B cell (primary cell): Measurements from ENCODE around the gene C10orf88. TPM values are rescaled to one million over a fixed set of nuclear protein-coding genes. Genes with fewer than 3 reads are reported as not detected.

ENCODE experiments used
- ATAC-seq: fragments of 200-7000 bp; cut with Tn5 transposase; one replicate; pipeline ENCODE4 v1.10.0; 2021; ENCODE audit warnings: low read depth, mild to moderate bottlenecking, moderate number of reproducible peaks, moderate library complexity
- CTCF ChIA-PET: fragments of 350-600 bp; sonication (Branson Sonifier 250); formaldehyde crosslinking; loops from one replicate; lab custom pipeline; 2021; ENCODE audit warnings: antibody characterized with exemption, inconsistent platforms; lab: Charles Lee
- POLR2A ChIA-PET: fragments of 350-600 bp; sonication (Branson Sonifier 250); formaldehyde crosslinking; loops from one replicate; lab custom pipeline; 2021; ENCODE audit warnings: antibody characterized with exemption; lab: Charles Lee
- DNase-seq: peaks from one replicate; pipeline ENCODE4 v3.0.0; 2013
- H2AFZ ChIP-seq: 2 replicates; pipeline ENCODE4 v1.6.1; 2012; ENCODE audit warnings: mild to moderate bottlenecking, low read depth, low read length; ENCODE audit not compliant: insufficient read depth, poor library complexity, severe bottlenecking
- H3K27ac ChIP-seq, 2 donors: 1 replicate in 1 of 2; 2 replicates in 1 of 2; pipeline ENCODE4 v1.5.1; 2012 to 2013; ENCODE audit warnings: low read length in 2 of 2, mild to moderate bottlenecking in 2 of 2, moderate library complexity in 1 of 2
- H3K27me3 ChIP-seq, 4 experiments: fragments of 200-600 bp in 1 of 4; sonication (generic) in 1 of 4; replicated peaks in 1 of 4; 1 replicate in 2 of 4; 2 replicates in 2 of 4; pipeline versions ENCODE4 v1.6.1 to v1.7.0; 2013 to 2016; ENCODE audit warnings: low read length in 3 of 4, mild to moderate bottlenecking in 2 of 4, mixed read lengths in 1 of 4, moderate library complexity in 1 of 4; ENCODE audit not compliant: insufficient read depth in 4 of 4, control insufficient read depth in 3 of 4; ENCODE audit errors: control extremely low read depth in 1 of 4
- H3K36me3 ChIP-seq, 2 experiments: replicated peaks in 1 of 2; 1 replicate in 1 of 2; 2 replicates in 1 of 2; pipeline versions ENCODE4 v1.6.1 to v1.7.1; 2013; ENCODE audit warnings: low read length in 1 of 2; ENCODE audit not compliant: insufficient read depth in 2 of 2, control insufficient read depth in 1 of 2; ENCODE audit errors: control extremely low read depth in 1 of 2, extremely low read depth in 1 of 2
- H3K4me1 ChIP-seq, 2 donors: fragments of 200-600 bp in 1 of 2; sonication (generic) in 1 of 2; 1 replicate in 1 of 2; 2 replicates in 1 of 2; pipeline versions ENCODE4 v1.5.1 to v1.6.1; 2013 to 2017; ENCODE audit warnings: low read length in 2 of 2; ENCODE audit not compliant: control insufficient read depth in 2 of 2, insufficient read depth in 2 of 2
- H3K4me2 ChIP-seq: replicated peaks from 2 replicates; pipeline ENCODE3; 2012; ENCODE audit warnings: mild to moderate bottlenecking, low read depth, low read length; ENCODE audit not compliant: poor library complexity, severe bottlenecking
- H3K4me3 ChIP-seq, 5 experiments: fragments of 200-600 bp in 1 of 5; sonication (generic) in 1 of 5; 1 replicate in 3 of 5; 2 replicates in 2 of 5; pipeline versions ENCODE4 v1.5.1 to v1.7.0; 2011 to 2016; ENCODE audit warnings: low read length in 4 of 5, mild to moderate bottlenecking in 4 of 5, low read depth in 2 of 5, control low read depth in 1 of 5, moderate library complexity in 1 of 5; ENCODE audit not compliant: insufficient read depth in 1 of 5; ENCODE audit errors: control extremely low read depth in 1 of 5, extremely low read depth in 1 of 5
- H3K79me2 ChIP-seq: fragments of 200-600 bp; sonication (generic); one replicate; pipeline ENCODE4 v1.6.0; 2016; ENCODE audit warnings: low read length; ENCODE audit not compliant: control insufficient read depth, insufficient read depth
- H3K9ac ChIP-seq: fragments of 200-600 bp; sonication (generic); 2 replicates; pipeline ENCODE4 v1.6.1; 2017; ENCODE audit warnings: mild to moderate bottlenecking, low read length, moderate library complexity
- H3K9me3 ChIP-seq, 3 donors: one replicate each; pipeline versions ENCODE4 v1.6.1 to v1.7.1; 2013; ENCODE audit warnings: low read length in 2 of 3; ENCODE audit not compliant: control insufficient read depth in 2 of 3, insufficient read depth in 1 of 3; ENCODE audit errors: control extremely low read depth in 1 of 3
- H4K20me1 ChIP-seq: 2 replicates; pipeline ENCODE4 v1.6.0; 2012; ENCODE audit warnings: mild to moderate bottlenecking, low read length; ENCODE audit not compliant: insufficient read depth, control insufficient read depth, poor library complexity, severe bottlenecking
- H3K27ac Mint-ChIP-seq: one replicate; pipeline ENCODE4 v1.8.0; 2021; ENCODE audit warnings: mixed read lengths
- H3K27me3 Mint-ChIP-seq: one replicate; pipeline ENCODE4 v1.8.0; 2021; ENCODE audit warnings: mixed read lengths
- H3K4me1 Mint-ChIP-seq: one replicate; pipeline ENCODE4 v1.8.0; 2021; ENCODE audit warnings: mixed read lengths
- H3K4me3 Mint-ChIP-seq: one replicate; pipeline ENCODE4 v1.8.0; 2021; ENCODE audit warnings: mixed read lengths
- H3K9me3 Mint-ChIP-seq: one replicate; pipeline ENCODE4 v1.8.0; 2022; ENCODE audit warnings: mixed read lengths; ENCODE audit not compliant: insufficient read depth
- EZH2 ChIP-seq: IDR thresholded peaks from 2 replicates; pipeline ENCODE4 v1.6.1; 2012; ENCODE audit warnings: borderline replicate concordance, low read depth, mild to moderate bottlenecking, moderate library complexity, low read length; ENCODE audit not compliant: insufficient read depth, poor library complexity, severe bottlenecking
- WGBS: methylation state at CpG from one replicate; pipeline ENCODE4 v1.1.5; 2013; ENCODE audit warnings: missing lambda C conversion rate; ENCODE audit not compliant: insufficient coverage; 5-methylcytosine and 5-hydroxymethylcytosine counted together
- intact Hi-C: fragments of 100-400 bp; cut with micrococcal nuclease; formaldehyde crosslinking; loops from one replicate; pipeline ENCODE4 v1.10.0; 2022
- polyA plus RNA-seq: library from polyadenylated mRNA; depleted of rRNA; stranded (reverse); fragments of >200 nt; gene quantifications from 2 replicates; pipeline ENCODE4 v1.2.3, GENCODE V29; 2012
- total RNA-seq, 2 donors: library from RNA; stranded (reverse); fragments of 120-200 nt in 1 of 2; gene quantifications; 1 replicate in 1 of 2; 2 replicates in 1 of 2; pipeline versions ENCODE4 v1.2.3 to v1.2.4, GENCODE V29; 2013 to 2022
- TF ChIP-seq, protein P1 (sequence below): fragments of 200-600 bp; IDR thresholded peaks from one replicate; pipeline ENCODE4 v1.8.0; 2022; ENCODE audit warnings: antibody characterized with exemption, mild to moderate bottlenecking

C10orf88 gene
- total and polyA plus RNA-seq, 2 donors (not counting 1 experiment from before 2014, with no cell fraction given): 4.1 to 11.1 TPM

DNA sequence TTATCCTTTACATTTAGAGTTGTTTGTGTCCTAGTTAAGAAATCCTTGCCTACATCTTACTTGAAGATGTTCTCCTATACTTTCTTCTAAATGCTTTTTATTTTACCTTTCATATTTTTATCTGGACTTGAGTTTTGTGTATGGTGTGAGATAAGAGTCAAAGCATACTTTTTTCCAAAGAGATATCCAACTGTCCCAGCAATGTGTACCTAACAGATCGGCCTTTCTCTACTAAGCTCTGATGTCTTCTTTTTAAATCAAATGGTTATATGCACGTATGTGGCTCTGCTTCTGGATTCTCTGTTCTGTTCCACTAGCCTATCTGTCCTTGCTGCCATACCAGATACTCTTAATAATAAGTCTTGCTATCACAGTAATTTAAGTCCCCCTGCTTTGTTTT, 47.3 kb upstream of the C10orf88 start:
- Histone ChIP-seq H3K27ac (no peak overlapping the region), H3K4me3 (no peak overlapping the region), H3K4me2 (no peak overlapping the region), H2AFZ (no peak overlapping the region), H3K9ac (no peak overlapping the region), H4K20me1 (peaks cover 81% of the 10 kb centered on the region), H3K9me3 (no peaks in the 10 kb centered on the region), H3K4me1 (peaks cover 0 to 9% of the 10 kb centered on the region in 2 donors), H3K36me3 (peaks cover 0 to 24% of the 10 kb centered on the region in 2 experiments), H3K79me2 (peaks cover 90% of the 10 kb centered on the region), H3K27me3 (no peaks in the 10 kb centered on the region)
- ATAC-seq (no peak), DNase-seq (no peak)
- Mint-ChIP-seq H3K27ac (no peak overlapping the region), H3K9me3 (no peaks in the 10 kb centered on the region), H3K4me1 (peaks cover 32% of the 10 kb centered on the region), H3K27me3 (no peaks in the 10 kb centered on the region), H3K4me3 (no peak overlapping the region)
- intact Hi-C loops: no loop called here
- ChIA-PET POLR2A (no interaction called here), CTCF (no interaction called here)
- no CpG with 5 or more reads among the region's 2 CpGs for WGBS
- TF ChIP-seq, protein P1, sequence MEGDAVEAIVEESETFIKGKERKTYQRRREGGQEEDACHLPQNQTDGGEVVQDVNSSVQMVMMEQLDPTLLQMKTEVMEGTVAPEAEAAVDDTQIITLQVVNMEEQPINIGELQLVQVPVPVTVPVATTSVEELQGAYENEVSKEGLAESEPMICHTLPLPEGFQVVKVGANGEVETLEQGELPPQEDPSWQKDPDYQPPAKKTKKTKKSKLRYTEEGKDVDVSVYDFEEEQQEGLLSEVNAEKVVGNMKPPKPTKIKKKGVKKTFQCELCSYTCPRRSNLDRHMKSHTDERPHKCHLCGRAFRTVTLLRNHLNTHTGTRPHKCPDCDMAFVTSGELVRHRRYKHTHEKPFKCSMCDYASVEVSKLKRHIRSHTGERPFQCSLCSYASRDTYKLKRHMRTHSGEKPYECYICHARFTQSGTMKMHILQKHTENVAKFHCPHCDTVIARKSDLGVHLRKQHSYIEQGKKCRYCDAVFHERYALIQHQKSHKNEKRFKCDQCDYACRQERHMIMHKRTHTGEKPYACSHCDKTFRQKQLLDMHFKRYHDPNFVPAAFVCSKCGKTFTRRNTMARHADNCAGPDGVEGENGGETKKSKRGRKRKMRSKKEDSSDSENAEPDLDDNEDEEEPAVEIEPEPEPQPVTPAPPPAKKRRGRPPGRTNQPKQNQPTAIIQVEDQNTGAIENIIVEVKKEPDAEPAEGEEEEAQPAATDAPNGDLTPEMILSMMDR: no peak
- no peak for TF ChIP-seq EZH2

DNA sequence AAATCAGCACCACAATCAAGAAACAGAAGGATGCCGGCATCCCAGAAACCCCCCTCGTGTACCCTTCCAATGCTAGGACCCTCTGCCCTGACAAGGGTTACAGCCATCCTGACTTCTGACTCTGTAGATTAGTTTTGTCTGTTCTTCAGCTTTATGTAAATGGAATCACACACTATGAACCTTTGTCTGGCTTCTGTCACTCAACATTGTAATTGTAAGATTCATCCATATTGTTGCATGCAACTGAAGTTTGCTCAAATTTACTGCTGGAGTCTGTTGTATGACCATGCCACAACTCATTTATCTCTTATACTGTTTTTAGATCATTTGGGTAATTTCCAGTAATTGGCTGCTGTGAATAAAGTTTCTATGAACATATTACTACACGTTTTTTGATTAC, 46.1 kb upstream of the C10orf88 start:
- no CpG with 5 or more reads among the region's 3 CpGs for WGBS
- no peak overlapping the region for H3K27ac ChIP-seq
- H3K79me2 ChIP-seq: peaks cover 78% of the 10 kb centered on the region
- H3K27ac Mint-ChIP-seq: no peak overlapping the region
- ATAC-seq (no peak), DNase-seq (no peak)
- no peak overlapping the region for H3K9ac ChIP-seq
- peaks cover 23% of the 10 kb centered on the region for H3K4me1 Mint-ChIP-seq
- no peak overlapping the region for H3K4me3 Mint-ChIP-seq
- no peak overlapping the region for H3K4me2 ChIP-seq
- no peaks in the 10 kb centered on the region for H3K27me3 ChIP-seq
- no peaks in the 10 kb centered on the region for H3K9me3 ChIP-seq
- CTCF ChIA-PET: no interaction called here
- H3K27me3 Mint-ChIP-seq: no peaks in the 10 kb centered on the region
- H3K36me3 ChIP-seq: peaks cover 0 to 36% of the 10 kb centered on the region in 2 experiments
- no peak for TF ChIP-seq EZH2
- TF ChIP-seq, protein P1: no peak
- peaks cover 0 to 9% of the 10 kb centered on the region in 2 donors for H3K4me1 ChIP-seq
- intact Hi-C loops: no loop called here
- POLR2A ChIA-PET: no interaction called here
- no peak overlapping the region for H3K4me3 ChIP-seq
- H4K20me1 ChIP-seq: peaks cover 72% of the 10 kb centered on the region
- no peak overlapping the region for H2AFZ ChIP-seq
- no peaks in the 10 kb centered on the region for H3K9me3 Mint-ChIP-seq
